A549 (cell line): ENCODE data around the gene CEP112. TPM values are rescaled to one million over a fixed set of nuclear protein-coding genes. Genes with fewer than 3 reads are reported as not detected.

Experiments used
- ATAC-seq, 2 experiments: fragments of 200-7000 bp in 1 of 2; fragments of >200 bp in 1 of 2; cut with Nextera tagmentation in 1 of 2; cut with Tn5 transposase in 1 of 2; 3 replicates each; pipeline versions ENCODE4 v1.8.0 to v1.9.1; 2018 to 2020; ENCODE audit warnings: mild to moderate bottlenecking in 1 of 2, moderate library complexity in 1 of 2
- CTCF ChIA-PET: fragments of 300-600 bp; sonication (Branson Sonifier 250); formaldehyde crosslinking; extraction: SDS; loops from one replicate; lab custom pipeline; 2021; ENCODE audit warnings: antibody characterized with exemption, inconsistent platforms; lab: Yijun Ruan, JAX
- POLR2A ChIA-PET: fragments of 350-600 bp; formaldehyde crosslinking; extraction: SDS; loops from one replicate; lab custom pipeline; 2021; ENCODE audit warnings: antibody characterized with exemption, inconsistent platforms; lab: Yijun Ruan, JAX
- DNase-seq, 2 experiments: peaks; one replicate each; pipeline versions ENCODE4 v3.0.0 to v3.0.0-alpha.2; 2011 to 2016; ENCODE audit warnings: low read depth in 1 of 2, low spot score in 1 of 2
- FAIRE-seq: peaks from 2 replicates; lab custom pipeline; 2011; peaks lifted over from hg19 to GRCh38; lab: Jason Lieb, UNC
- H3K27ac ChIP-seq, 2 experiments: fragments of >200 bp; sonication (Bioruptor Twin); formaldehyde crosslinking; 3 replicates each; pipeline ENCODE4 v1.5.1; 2016 to 2017
- H3K4me1 ChIP-seq: fragments of >200 bp; sonication (Bioruptor Twin); formaldehyde crosslinking; 3 replicates; pipeline ENCODE4 v1.6.1; 2016
- H3K4me2 ChIP-seq: fragments of >200 bp; sonication (Bioruptor Twin); formaldehyde crosslinking; 3 replicates; pipeline ENCODE4 v1.6.1; 2016
- H3K4me3 ChIP-seq: fragments of >200 bp; sonication (Bioruptor Twin); formaldehyde crosslinking; 3 replicates; pipeline ENCODE4 v1.5.1; 2016
- H3K9me3 ChIP-seq: fragments of >200 bp; sonication (Bioruptor Twin); formaldehyde crosslinking; 3 replicates; pipeline ENCODE4 v1.6.1; 2016
- CBX2 ChIP-seq: fragments of 200-600 bp; sonication (generic); IDR thresholded peaks from 2 replicates; pipeline ENCODE4 v1.6.1; 2016; ENCODE audit warnings: low read depth, mild to moderate bottlenecking, borderline replicate concordance
- CEBPB ChIP-seq, 2 experiments: fragments of >200 bp in 1 of 2; sonication (Bioruptor Twin) in 1 of 2; formaldehyde crosslinking in 1 of 2; IDR thresholded peaks; 2 replicates each; pipeline ENCODE4 v1.6.1; 2012 to 2016
- CHD4 ChIP-seq: fragments of 200-600 bp; sonication (generic); IDR thresholded peaks from 2 replicates; pipeline ENCODE4 v1.6.1; 2016; ENCODE audit warnings: antibody characterized with exemption, mild to moderate bottlenecking, borderline replicate concordance
- EHMT2 ChIP-seq: fragments of 200-600 bp; sonication (generic); IDR thresholded peaks from 2 replicates; pipeline ENCODE4 v1.6.1; 2016; ENCODE audit warnings: antibody characterized with exemption, low read depth, mild to moderate bottlenecking, moderate library complexity
- ELK1 ChIP-seq: fragments of 150-350 bp; IDR thresholded peaks from 2 replicates; pipeline ENCODE4 v1.6.1; 2014; ENCODE audit warnings: low read depth, mild to moderate bottlenecking, low read length
- EP300 ChIP-seq, 2 experiments: fragments of >200 bp; sonication (Bioruptor Twin); formaldehyde crosslinking; IDR thresholded peaks; 2 replicates in 1 of 2; 3 replicates in 1 of 2; pipeline ENCODE4 v1.6.1; 2016 to 2017
- HDAC2 ChIP-seq: fragments of 200-600 bp; sonication (generic); IDR thresholded peaks from 2 replicates; pipeline ENCODE4 v1.6.1; 2016
- HEYL ChIP-seq: fragments of 250-450 bp; sonication (Bioruptor Pico); IDR thresholded peaks from 2 replicates; pipeline ENCODE4 v1.8.0; 2021; ENCODE audit warnings: mild to moderate bottlenecking, moderate library complexity
- HOXA7 ChIP-seq: fragments of 250-450 bp; sonication (Bioruptor Pico); IDR thresholded peaks from 2 replicates; pipeline ENCODE4 v1.5.0; 2020; ENCODE audit warnings: mild to moderate bottlenecking, moderate library complexity
- JUN ChIP-seq, 2 experiments: fragments of >200 bp; sonication (Bioruptor Twin); formaldehyde crosslinking; IDR thresholded peaks; 2 replicates in 1 of 2; 3 replicates in 1 of 2; pipeline ENCODE4 v1.6.1; 2016 to 2017
- KDM1A ChIP-seq: fragments of 200-600 bp; sonication (generic); IDR thresholded peaks from 2 replicates; pipeline ENCODE4 v1.6.1; 2016; ENCODE audit warnings: low read depth, mild to moderate bottlenecking
- MAX ChIP-seq: IDR thresholded peaks from 2 replicates; pipeline ENCODE4 v1.6.1; 2012
- NFE2L2 ChIP-seq: fragments of 150-350 bp; conservative IDR thresholded peaks from 2 replicates; pipeline ENCODE4 v1.6.1; 2014; ENCODE audit warnings: low read length
- NPAS2 ChIP-seq: fragments of 250-450 bp; sonication (Bioruptor Pico); IDR thresholded peaks from 2 replicates; pipeline ENCODE4 v1.8.0; 2022; ENCODE audit warnings: mild to moderate bottlenecking, moderate library complexity, borderline replicate concordance
- PBX3 ChIP-seq: IDR thresholded peaks from 2 replicates; pipeline ENCODE4 v1.6.1; 2012
- POLR2A ChIP-seq: IDR thresholded peaks from 2 replicates; pipeline ENCODE4 v1.6.1; 2012; ENCODE audit warnings: mild to moderate bottlenecking, low read length
- POLR2AphosphoS2 ChIP-seq: conservative IDR thresholded peaks from 2 replicates; pipeline ENCODE4 v1.6.1; 2012; ENCODE audit warnings: low read length, improper control_type of control experiment, inconsistent platforms
- RAD21 ChIP-seq, 2 experiments: fragments of >200 bp in 1 of 2; sonication (Bioruptor Twin) in 1 of 2; formaldehyde crosslinking in 1 of 2; IDR thresholded peaks in 1 of 2; conservative IDR thresholded peaks in 1 of 2; 2 replicates in 1 of 2; 3 replicates in 1 of 2; pipeline ENCODE4 v1.6.1; 2012 to 2018; ENCODE audit warnings: inconsistent platforms in 1 of 2
- RARB ChIP-seq: fragments of 250-450 bp; sonication (Bioruptor Pico); IDR thresholded peaks from 2 replicates; pipeline ENCODE4 v1.8.0; 2021; ENCODE audit warnings: mild to moderate bottlenecking, moderate library complexity
- REST ChIP-seq: fragments of 200-600 bp; sonication (generic); IDR thresholded peaks from 2 replicates; pipeline ENCODE4 v1.6.1; 2016; ENCODE audit warnings: antibody characterized with exemption, mild to moderate bottlenecking, moderate library complexity
- TFCP2L1 ChIP-seq: fragments of 250-450 bp; sonication (Bioruptor Pico); IDR thresholded peaks from 2 replicates; pipeline ENCODE4 v1.5.0; 2021; ENCODE audit warnings: mild to moderate bottlenecking
- TP53 ChIP-seq: fragments of 250-450 bp; sonication (Bioruptor Pico); IDR thresholded peaks from 2 replicates; pipeline ENCODE4 v1.5.0; 2021; ENCODE audit warnings: mild to moderate bottlenecking, moderate library complexity
- USF2 ChIP-seq: fragments of 450-650 bp; IDR thresholded peaks from 2 replicates; pipeline ENCODE4 v1.6.1; 2014; ENCODE audit warnings: antibody characterized with exemption
- ZFP36 ChIP-seq: fragments of 450-650 bp; IDR thresholded peaks from 2 replicates; pipeline ENCODE4 v1.6.1; 2014; ENCODE audit warnings: borderline replicate concordance; ENCODE audit not compliant: partially characterized antibody
- WGBS: methylation state at CpG from one replicate; pipeline ENCODE4 v1.1.6; 2017; ENCODE audit errors: missing lambda C conversion rate; 5-methylcytosine and 5-hydroxymethylcytosine counted together
- polyA plus RNA-seq, 4 experiments: library from polyadenylated mRNA; depleted of rRNA in 3 of 4; stranded (reverse); fragments of >200 nt; fragmentation: RNase III in 1 of 4; extraction: RNeasy Plus Mini Kit Qiagen cat#74134 plus additional on column Dnase treatment in 1 of 4; gene quantifications; 2 replicates in 3 of 4; 3 replicates in 1 of 4; pipeline ENCODE4 v1.2.3, GENCODE V29; 2011 to 2017

The CEP112 gene
- polyA plus RNA-seq, 2 of the 4 experiments (the other 2 are of a cell fraction) = 9.6 to 15.2 TPM

- POLR2A ChIA-PET = no interaction called here
- no peak for ATAC-seq
- 63% methylated on average over 3 of the region's 3 CpGs for WGBS
- DNase-seq = no peak
- FAIRE-seq = no peak
- Histone ChIP-seq H3K4me2 (no peak overlapping the region), H3K4me3 (no peak overlapping the region)
- TF ChIP-seq EP300 (IDR thresholded peaks at IDR 0.05) (no peak), NPAS2 (no peak), POLR2A (no peak), TFCP2L1 (CRISPR knock-in tag) (no peak), KDM1A (no peak), RARB (CRISPR knock-in tag) (no peak), CHD4 (no peak)
- TF ChIP-seq, all 56 proteins: peak for 0
- H3K27ac ChIP-seq = no peak overlapping the region
- H3K9me3 ChIP-seq = peaks cover 18% of the 10 kb centered on the region; the same call in 2 of the 3 replicates
- no peaks in the 10 kb centered on the region for H3K4me1 ChIP-seq
- CTCF ChIA-PET = no interaction called here
Measured at GRCh38 chr17:65984299-65984698, 207.6 kb downstream of the CEP112 start.

GRCh38 chr17:65978871-65979270 lies 213.1 kb downstream of the CEP112 start:
- WGBS = 49% methylated on average over 1 of the region's 1 CpG
- H3K4me1 ChIP-seq = no peaks in the 10 kb centered on the region
- no peak for DNase-seq
- no peak overlapping the region for H3K4me3 ChIP-seq
- H3K4me2 ChIP-seq = no peak overlapping the region
- TF ChIP-seq PBX3 (no peak), JUN (IDR thresholded peaks at IDR 0.05) (no peak), ELK1 (no peak), KDM1A (no peak), TP53 (CRISPR knock-in tag) (no peak), HDAC2 (no peak), EP300 (IDR thresholded peaks at IDR 0.05) (no peak)
- H3K27ac ChIP-seq = no peak overlapping the region
- H3K9me3 ChIP-seq = no peaks in the 10 kb centered on the region
- ChIA-PET CTCF (interaction anchor here (1.0 to 1.7 kb wide), 2 partner anchors 10 to 747 kb away, joined by 3 to 7 read pairs; no protein-coding TSS in a partner anchor), POLR2A (no interaction called here)
- FAIRE-seq = no peak
- ATAC-seq = no peak

GRCh38 chr17:65977041-65977440 lies 214.9 kb downstream of the CEP112 start:
- H3K9me3 ChIP-seq = no peaks in the 10 kb centered on the region
- no peak overlapping the region for H3K4me3 ChIP-seq
- H3K4me1 ChIP-seq = no peaks in the 10 kb centered on the region
- no peak for TF ChIP-seq HOXA7 (CRISPR knock-in tag)
- no peak for TF ChIP-seq HEYL (CRISPR knock-in tag)
- TF ChIP-seq NFE2L2 = no peak
- TF ChIP-seq MAX = no peak
- no peak for TF ChIP-seq RARB (CRISPR knock-in tag)
- TF ChIP-seq JUN (IDR thresholded peaks at IDR 0.05) = no peak
- no peak for TF ChIP-seq KDM1A
- TF ChIP-seq ZFP36 = no peak
- no peak for TF ChIP-seq RAD21 (conservative IDR thresholded peaks at IDR 0.05 in 1 of 2, IDR thresholded peaks at IDR 0.05 in 1 of 2)
- no peak for TF ChIP-seq REST
- TF ChIP-seq PBX3 = no peak
- TF ChIP-seq ELK1 = no peak
- TF ChIP-seq EHMT2 = no peak
- TF ChIP-seq CEBPB (IDR thresholded peaks at IDR 0.05) = no peak
- no peak for TF ChIP-seq CBX2
- TF ChIP-seq POLR2AphosphoS2 = no peak
- TF ChIP-seq USF2 = no peak
- H3K27ac ChIP-seq = no peak overlapping the region
- no peak overlapping the region for H3K4me2 ChIP-seq
- DNase-seq (no peak), ATAC-seq (no peak), FAIRE-seq (no peak)
- WGBS = 85% methylated on average over 10 of the region's 10 CpGs
- ChIA-PET CTCF (no interaction called here), POLR2A (interaction anchor here (0.6 kb wide), 1 partner anchor 384 kb away, joined by 6 read pairs; no protein-coding TSS in a partner anchor)
